Kidney glomerular epithelial cell (primary cell): ENCODE results near the gene TSPAN10.
"Not testable (repeated sequence)": the region's sequence is repeated elsewhere in the genome, so short reads cannot be mapped to it uniquely, and the experiment has no call there.

Experiments used
- DNase-seq: peaks from one replicate; lab custom pipeline; 2025; lab: John Stamatoyannopoulos, UW

Gene TSPAN10

GRCh38 chr17:81636505-81637288, at the start of gene TSPAN10, which contains the start of gene NPLOC4:
Gene TSPAN10 (plus strand): TSS chr17:81637196. CDS start chr17:81642413, 5,217 bp downstream.
Gene NPLOC4 (minus strand): TSS chr17:81637112. CDS start chr17:81636930, 182 bp downstream.
- DNase-seq: peak; percentile 72

- DNase-seq: no peak
These were observed 47.4 kb upstream of the TSPAN10 start for GRCh38 chr17:81589612-81590011.

- no peak for DNase-seq
These were observed 46.9 kb upstream of the TSPAN10 start for GRCh38 chr17:81590121-81590520.

GRCh38 chr17:81591971-81592370, 45.0 kb upstream of the TSPAN10 start:
- DNase-seq: no peak

DNA sequence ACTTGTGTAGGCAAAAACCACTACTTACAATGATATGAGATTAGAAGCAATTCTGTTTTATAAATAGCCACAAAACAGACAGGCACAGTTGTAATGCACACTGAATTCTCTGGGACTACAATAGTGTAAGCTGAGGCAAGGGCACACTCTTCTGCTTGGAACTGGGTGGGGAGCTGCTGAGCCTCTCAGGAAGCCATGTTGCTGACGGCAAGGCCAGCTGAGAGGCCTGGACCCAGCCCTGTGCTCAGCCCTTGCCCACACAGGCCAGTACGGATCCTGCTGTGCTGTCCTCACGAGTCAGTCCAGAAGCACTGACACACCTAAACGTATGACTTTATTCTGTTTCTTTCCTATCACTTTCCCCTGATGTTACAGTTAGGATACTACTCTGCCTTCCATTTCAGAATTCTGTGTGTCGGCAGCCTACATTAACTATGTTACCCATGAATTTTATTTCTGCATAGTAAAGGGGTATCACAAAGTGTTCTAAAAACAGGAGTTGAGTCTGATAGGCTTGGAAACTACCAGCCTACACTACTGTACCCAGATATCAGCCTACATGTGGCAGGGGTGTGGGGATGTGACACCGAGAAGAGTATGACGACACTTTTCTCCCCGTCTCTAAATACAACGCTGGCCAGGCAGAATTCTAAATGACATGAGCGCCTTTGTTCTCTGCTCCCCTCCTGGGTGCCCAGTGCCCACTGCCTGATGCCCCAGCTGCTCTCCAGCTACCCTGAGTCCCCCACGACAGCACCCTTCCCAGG, 43.7 kb upstream of the TSPAN10 start:
- no peak for DNase-seq

DNA sequence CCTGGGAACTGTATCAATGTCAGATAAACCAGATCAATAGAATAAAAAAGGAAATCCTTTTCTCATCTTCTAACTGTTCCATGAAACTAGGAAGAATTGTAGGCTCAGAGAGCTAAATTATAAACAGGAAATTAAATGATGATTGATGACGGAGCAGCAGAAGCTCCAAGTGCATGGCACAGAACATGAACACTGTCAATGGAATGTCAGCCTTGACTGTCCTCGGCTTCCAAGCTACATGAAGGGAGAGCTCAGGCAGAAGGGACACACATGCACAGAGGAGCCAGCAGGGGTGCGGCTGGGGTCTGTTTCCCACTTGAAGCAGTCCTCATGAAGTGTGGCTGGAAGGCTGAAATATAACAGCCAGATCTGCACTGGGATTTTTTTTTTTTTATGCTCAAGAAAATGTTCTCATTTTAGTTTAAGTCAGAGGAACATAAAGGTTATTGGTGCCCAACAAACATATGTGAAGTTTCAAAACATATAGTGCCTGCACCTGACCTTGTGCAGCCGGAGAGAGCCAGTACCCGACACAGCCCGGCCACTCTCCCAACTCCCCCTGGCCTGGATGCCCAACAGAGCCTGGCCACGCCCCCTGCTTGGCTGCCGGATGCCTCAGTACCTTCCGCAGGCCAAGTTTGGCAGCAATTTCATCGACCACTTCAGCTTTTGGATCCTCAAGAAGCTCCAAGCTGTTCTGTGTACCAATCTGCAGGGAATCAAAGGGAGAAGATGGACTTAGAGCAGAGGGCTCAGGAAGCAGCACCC, 37.1 kb upstream of the TSPAN10 start:
- DNase-seq: peak; percentile 38

- DNase-seq: peak; percentile 56
These were observed 35.4 kb upstream of the TSPAN10 start for GRCh38 chr17:81601525-81602120.

GRCh38 chr17:81603846-81604610, 33.0 kb upstream of the TSPAN10 start:
- peak; percentile 40 for DNase-seq

DNA sequence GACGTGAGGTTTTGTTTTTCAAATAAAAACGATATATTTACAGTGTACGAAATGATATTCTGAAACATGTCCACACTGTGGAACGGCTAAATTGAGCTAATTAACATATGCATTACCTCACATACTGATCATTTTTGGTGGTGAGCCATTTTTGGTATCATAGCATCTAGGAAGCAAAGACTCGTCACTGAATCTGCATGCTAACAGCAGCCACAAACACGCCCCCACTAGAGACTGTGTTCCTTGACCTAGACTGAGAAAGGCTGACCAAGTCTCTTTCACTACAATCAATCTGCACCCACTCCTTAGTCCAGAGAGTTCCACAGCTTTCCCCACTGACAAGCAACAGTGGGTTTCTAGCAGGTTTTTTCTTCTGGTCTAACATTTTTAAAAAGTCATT, 29.6 kb upstream of the TSPAN10 start:
- no peak for DNase-seq

- DNase-seq: no peak
These were observed 28.9 kb upstream of the TSPAN10 start for GRCh38 chr17:81608082-81608481.

DNA sequence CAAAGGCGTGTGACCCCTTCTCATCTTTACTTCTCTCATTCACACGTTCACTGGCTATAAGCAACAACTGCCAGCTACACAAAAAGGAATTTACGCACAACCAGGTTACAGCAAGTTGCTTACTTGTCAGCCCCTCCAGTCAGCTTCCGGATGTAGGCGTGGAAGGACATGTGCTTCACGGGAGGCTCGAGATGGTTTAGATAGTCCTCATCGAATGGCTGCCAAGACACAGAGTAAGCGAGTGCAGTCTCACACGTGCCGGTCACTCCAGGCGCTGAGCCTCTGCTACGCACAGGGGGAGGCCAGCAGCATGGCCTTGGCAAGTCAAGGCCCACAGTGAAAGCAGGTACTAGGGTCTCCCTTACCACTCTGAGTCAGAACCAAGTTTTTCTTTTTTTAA, 28.4 kb upstream of the TSPAN10 start:
- no peak for DNase-seq

GRCh38 chr17:81609541-81610311, 27.3 kb upstream of the TSPAN10 start:
- no peak for DNase-seq

- DNase-seq: no peak
These were observed 24.6 kb upstream of the TSPAN10 start for GRCh38 chr17:81612172-81612970.

GRCh38 chr17:81615401-81615930, 21.5 kb upstream of the TSPAN10 start:
- no peak for DNase-seq

DNA sequence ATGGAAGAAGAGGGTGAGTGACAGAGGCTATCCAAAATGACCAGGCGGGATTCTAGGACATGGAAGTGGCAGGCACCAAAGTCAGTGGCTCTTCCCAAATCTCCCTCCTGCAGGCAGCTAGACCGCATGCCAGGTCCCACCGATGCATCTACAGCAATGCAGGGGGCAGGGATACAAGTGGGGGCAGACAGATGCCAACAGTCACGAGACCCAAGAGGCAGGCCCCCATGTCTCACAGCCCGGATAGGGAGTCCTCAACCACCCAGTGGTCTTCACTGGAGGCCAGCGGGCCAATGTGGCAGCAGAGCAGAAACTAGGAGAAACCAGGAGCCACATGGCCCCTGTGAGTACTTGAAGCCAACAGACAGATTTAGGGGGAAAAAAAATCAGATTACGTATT, 20.1 kb upstream of the TSPAN10 start:
- no peak for DNase-seq

GRCh38 chr17:81618307-81618706, 18.7 kb upstream of the TSPAN10 start:
- DNase-seq: not testable (repeated sequence)

GRCh38 chr17:81621494-81622130, 15.4 kb upstream of the TSPAN10 start:
- DNase-seq: no peak

GRCh38 chr17:81630274-81630673, 6.7 kb upstream of the TSPAN10 start:
- no peak for DNase-seq

DNA sequence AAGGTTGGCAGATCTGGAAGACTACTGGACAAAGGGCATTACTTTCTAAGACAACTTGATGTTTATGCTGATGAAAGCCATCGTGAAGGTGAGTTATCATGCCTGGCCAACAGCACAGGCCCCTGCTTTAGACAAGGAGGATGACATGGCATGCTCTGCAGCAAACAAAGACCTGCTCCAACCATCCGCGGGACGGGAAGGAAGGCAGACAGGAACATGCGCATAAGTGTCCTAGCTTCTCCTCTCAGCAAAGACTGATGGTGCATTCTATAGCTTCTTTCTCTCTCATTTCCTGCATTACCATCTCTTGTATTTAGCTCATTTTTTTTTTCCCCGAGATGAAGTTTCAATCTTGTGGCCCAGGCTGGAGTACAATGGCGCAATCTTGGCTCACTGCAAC, 5.5 kb upstream of the TSPAN10 start:
- DNase-seq: no peak
